GM19099 (cell line): ENCODE results near the gene NOC4L.

Experiments used
- POLR2A ChIP-seq: IDR thresholded peaks from 3 replicates; pipeline ENCODE4 v1.6.1; 2011; ENCODE audit warnings: low read depth; ENCODE audit not compliant: insufficient read length; ENCODE audit errors: extremely low read depth

The NOC4L gene

GRCh38 chr12:132137483-132138125, 6.7 kb upstream of the NOC4L start:
- TF ChIP-seq POLR2A, result no peak

GRCh38 chr12:132138941-132139871, 5.1 kb upstream of the NOC4L start:
- no peak for TF ChIP-seq POLR2A

- no peak for TF ChIP-seq POLR2A
Measured at GRCh38 chr12:132139912-132140311, 4.3 kb upstream of the NOC4L start.

- TF ChIP-seq POLR2A, result no peak
Measured at GRCh38 chr12:132140501-132140900, 3.8 kb upstream of the NOC4L start.

DNA sequence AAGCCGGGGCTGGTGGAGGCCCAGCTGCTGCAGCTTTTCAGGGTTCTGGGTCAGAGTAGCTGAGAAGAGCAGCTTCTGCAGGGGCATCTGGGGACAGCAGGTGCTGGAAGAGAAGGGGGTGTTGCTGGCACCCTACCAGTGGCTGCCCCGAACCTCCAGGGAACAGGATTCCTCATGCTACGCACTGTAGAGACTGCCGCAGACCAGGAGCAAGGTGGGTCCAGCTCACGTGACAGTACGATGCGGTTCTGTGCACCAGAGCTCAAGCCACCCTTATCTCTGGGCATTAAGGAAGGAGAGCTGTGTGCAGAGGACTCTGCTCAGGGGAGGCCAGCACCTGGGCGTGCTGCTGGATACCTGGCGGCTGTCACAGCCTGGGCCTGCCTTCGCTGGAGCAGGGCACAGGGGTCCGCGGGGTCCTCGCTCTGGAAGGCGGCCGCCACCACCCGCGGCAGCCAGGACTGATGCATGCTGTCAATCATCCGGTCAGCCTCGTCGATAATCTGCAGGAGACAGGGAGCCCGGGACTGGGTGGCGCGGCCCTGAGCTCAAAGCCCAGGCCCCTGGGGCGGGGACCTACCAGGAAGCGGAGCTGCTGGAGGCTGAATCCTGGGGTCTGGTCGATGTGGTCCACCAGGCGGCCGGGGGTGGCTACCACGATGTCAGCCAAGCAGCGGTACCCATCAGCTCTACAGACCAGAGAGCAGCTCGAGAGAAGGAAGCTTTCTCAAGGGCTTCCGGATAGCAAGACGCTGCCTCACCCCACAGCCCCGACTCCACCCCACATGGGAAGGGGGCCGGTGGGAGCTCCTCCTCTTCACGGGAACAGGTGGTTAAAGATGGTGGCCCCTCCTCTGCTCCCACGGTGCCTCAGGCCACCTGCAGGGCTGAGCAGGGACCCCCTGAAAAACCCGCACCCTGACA, 3.1 kb upstream of the NOC4L start:
- no peak for TF ChIP-seq POLR2A

DNA sequence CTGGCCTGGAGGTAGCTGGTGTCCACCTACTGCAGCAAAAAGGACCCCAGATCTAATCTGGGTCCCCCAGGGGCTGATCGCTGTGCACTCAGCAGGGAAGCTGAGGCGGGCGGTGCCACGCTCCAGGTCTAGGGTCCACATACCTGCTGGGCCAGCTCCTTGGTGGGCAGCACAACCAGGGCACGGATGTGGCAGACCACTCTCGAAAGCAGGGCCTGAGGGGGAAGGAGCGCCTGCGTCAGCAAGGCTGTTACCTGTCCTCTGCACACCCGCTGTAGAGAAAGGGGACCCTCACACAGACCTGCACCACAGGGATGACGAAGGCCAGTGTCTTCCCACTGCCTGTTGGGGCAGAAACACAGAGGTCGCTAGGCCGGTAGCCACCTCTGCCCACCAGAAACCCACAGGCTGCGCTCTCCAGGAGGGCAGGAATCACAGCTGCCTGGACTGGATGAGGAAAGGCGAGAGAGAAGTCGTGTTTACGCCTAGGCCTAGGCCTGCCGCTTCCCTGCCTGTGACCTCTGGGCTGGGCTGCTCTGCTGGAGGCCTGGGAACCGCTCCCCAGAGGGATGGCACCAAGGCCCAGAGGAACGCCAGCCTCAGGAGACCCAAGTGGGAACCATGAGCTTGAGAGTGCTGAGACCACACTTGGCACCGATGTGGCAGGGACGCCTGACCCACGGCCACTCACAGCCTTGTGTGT, 2.1 kb upstream of the NOC4L start:
- no peak for TF ChIP-seq POLR2A

- TF ChIP-seq POLR2A, result no peak
Measured at GRCh38 chr12:132142679-132143335, 1.4 kb upstream of the NOC4L start.

- TF ChIP-seq POLR2A, result no peak
Measured at GRCh38 chr12:132143336-132144071, 753 bp upstream of the NOC4L start.

DNA sequence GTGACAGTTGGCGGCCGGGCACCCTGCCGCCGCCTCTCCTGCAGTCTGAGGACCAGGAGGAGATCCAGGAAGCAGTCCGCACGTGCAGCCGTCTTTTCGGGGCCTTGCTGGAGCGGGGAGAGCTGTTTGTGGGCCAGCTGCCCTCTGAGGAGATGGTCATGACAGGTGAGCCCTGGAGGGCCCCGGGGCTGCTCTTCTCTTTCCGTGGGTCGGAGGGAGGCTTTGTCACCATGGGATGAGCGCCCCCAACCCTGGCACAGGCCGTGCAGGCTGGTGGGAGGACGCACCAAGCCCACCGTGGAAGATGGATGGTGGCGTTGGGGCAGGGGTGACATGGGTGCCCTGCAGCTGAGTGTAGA, 532 bp downstream of the NOC4L start:
- TF ChIP-seq POLR2A, result no peak

- no peak for TF ChIP-seq POLR2A
Measured at GRCh38 chr12:132145334-132145733, 1.1 kb downstream of the NOC4L start.

DNA sequence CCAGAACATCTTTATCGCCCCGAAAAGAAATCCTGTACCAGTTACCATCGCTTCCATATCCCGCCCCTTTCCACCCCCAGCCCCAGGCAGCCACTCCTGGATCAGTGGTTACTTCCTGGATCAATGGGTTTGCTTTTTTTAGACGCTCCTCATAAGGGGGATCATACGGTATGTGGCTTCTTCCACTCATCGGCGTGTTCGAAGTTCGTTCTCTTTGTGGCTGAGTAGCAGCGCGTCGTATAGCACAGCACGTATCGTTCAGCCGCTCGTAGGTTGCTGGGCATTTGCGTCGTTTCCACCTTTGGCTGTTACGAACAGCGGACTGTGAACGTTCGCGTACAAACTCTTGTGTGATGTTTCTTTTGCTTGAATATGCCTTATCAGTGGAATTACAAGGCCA, 1.8 kb downstream of the NOC4L start:
- TF ChIP-seq POLR2A, result no peak

GRCh38 chr12:132146772-132147422, 2.6 kb downstream of the NOC4L start:
- no peak for TF ChIP-seq POLR2A
